ENCODE data around the gene ADAMTS15. TPM values are rescaled to one million over a fixed set of nuclear protein-coding genes. Genes with fewer than 3 reads are reported as not detected.

The ADAMTS15 gene
- total and polyA plus RNA-seq, 12 donors: 0.68 to 3.7 (median 2.2) TPM

DNA sequence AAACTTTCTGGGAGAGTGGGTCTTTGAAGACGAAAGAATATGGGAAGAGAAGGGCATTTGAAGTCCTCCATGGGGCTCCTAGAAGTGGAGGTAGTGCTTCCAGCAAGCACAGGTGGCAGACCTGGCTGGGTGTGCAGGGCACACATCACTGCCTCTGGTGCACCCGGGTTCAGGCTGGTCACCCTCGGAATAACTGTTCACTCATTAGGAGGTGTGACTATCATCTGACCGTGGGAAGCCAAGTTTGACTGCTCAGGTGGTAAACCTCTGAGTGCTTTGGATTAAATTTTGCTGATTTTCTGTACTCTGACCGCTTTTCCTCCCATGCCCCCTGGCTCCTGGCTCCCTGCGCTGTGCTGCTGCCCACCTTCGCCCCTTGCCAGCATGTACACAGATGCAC, 11.1 kb downstream of the ADAMTS15 start:
- Histone ChIP-seq H3K27me3 (no peaks in the 10 kb centered on the region), H3K27ac (no peak overlapping the region), H3K36me3 (replicated peaks in 1 of 2) (peaks cover 0 to 8% of the 10 kb centered on the region in 2 donors), H3K4me1 (replicated peaks in 1 of 2) (no peaks in the 10 kb centered on the region), H3K9me3 (replicated peaks in 1 of 3) (no peaks in the 10 kb centered on the region), H3K4me3 (no peak overlapping the region)
- WGBS, 4 donors: 86 to 93% (median 88%) methylated on average over 7 of the region's 7 CpGs
- DNase-seq: no peak
- intact Hi-C loops (cut with DNase I): no loop called here
- TF ChIP-seq, protein P1, sequence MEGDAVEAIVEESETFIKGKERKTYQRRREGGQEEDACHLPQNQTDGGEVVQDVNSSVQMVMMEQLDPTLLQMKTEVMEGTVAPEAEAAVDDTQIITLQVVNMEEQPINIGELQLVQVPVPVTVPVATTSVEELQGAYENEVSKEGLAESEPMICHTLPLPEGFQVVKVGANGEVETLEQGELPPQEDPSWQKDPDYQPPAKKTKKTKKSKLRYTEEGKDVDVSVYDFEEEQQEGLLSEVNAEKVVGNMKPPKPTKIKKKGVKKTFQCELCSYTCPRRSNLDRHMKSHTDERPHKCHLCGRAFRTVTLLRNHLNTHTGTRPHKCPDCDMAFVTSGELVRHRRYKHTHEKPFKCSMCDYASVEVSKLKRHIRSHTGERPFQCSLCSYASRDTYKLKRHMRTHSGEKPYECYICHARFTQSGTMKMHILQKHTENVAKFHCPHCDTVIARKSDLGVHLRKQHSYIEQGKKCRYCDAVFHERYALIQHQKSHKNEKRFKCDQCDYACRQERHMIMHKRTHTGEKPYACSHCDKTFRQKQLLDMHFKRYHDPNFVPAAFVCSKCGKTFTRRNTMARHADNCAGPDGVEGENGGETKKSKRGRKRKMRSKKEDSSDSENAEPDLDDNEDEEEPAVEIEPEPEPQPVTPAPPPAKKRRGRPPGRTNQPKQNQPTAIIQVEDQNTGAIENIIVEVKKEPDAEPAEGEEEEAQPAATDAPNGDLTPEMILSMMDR (IDR thresholded peaks at IDR 0.05): no peak
- no peak for TF ChIP-seq POLR2A (IDR thresholded peaks at IDR 0.05)

DNA sequence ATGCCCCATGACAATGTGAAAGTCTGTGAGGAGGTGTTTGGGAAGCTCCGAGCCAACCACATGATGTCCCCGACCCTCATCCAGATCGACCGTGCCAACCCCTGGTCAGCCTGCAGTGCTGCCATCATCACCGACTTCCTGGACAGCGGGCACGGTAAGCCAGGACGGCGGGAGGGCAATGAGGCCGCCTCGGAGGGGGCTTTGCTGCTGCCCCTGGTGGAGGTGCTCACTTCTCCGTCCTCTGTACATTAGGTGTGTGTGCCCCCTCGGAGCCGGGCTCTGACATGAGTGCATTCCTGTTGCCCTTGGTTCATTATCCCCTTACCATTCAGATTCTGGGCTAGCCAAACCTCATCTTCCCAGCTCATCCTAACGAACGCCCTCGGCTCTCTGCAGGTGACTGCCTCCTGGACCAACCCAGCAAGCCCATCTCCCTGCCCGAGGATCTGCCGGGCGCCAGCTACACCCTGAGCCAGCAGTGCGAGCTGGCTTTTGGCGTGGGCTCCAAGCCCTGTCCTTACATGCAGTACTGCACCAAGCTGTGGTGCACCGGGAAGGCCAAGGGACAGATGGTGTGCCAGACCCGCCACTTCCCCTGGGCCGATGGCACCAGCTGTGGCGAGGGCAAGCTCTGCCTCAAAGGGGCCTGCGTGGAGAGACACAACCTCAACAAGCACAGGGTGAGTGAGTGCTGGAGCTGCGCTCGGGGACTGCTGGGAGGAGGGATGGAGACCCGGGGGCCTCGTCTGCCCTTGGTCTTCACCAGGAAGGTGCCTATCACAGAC, 13.8 kb downstream of the ADAMTS15 start:
- 83 to 91% (median 88%) methylated on average over 19 to 31 of the region's 31 CpGs for WGBS, 4 donors

DNA sequence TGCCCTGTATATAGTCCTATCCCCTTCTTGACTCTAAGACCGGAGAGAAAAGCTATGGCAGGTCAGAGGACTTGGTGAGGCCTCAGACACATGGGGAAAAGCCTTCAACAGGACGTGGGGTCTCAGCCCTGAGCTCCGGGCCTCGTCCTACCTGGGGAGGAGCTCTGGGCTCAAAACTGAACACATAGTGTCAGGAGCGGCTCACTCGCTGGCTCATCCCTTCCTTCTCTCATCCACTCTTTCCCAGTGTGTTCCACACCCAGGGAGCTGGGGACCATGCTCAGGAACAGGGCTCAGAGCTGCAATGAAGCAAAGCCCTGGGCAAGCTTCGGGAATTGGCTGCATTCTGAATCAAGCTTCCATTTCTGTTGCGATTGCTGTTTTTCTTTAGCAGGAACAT, 14.5 kb downstream of the ADAMTS15 start:
- H3K27me3 ChIP-seq: no peaks in the 10 kb centered on the region
- H3K4me1 ChIP-seq (replicated peaks in 1 of 2): no peaks in the 10 kb centered on the region
- H3K27ac ChIP-seq: no peak overlapping the region
- 66 to 79% (median 75%) methylated on average over 7 to 8 of the region's 8 CpGs for WGBS, 4 donors
- intact Hi-C loops (cut with DNase I): no loop called here
- H3K36me3 ChIP-seq (replicated peaks in 1 of 2): peaks cover 0 to 8% of the 10 kb centered on the region in 2 donors
- TF ChIP-seq, protein P1 (IDR thresholded peaks at IDR 0.05): no peak
- no peak for TF ChIP-seq POLR2A (IDR thresholded peaks at IDR 0.05)
- H3K4me3 ChIP-seq: no peak overlapping the region
- H3K9me3 ChIP-seq (replicated peaks in 1 of 3): no peaks in the 10 kb centered on the region
- no peak for DNase-seq

More for the DNA sequence above, 13.8 kb downstream of the ADAMTS15 start:
- Histone ChIP-seq H3K27me3 (no peaks in the 10 kb centered on the region), H3K27ac (no peak overlapping the region), H3K9me3 (replicated peaks in 1 of 3) (no peaks in the 10 kb centered on the region), H3K4me1 (replicated peaks in 1 of 2) (no peaks in the 10 kb centered on the region), H3K36me3 (replicated peaks in 1 of 2) (peaks cover 0 to 8% of the 10 kb centered on the region in 2 donors), H3K4me3 (no peak overlapping the region)
- DNase-seq: no peak
- intact Hi-C loops (cut with DNase I): no loop called here
- no peak for TF ChIP-seq POLR2A (IDR thresholded peaks at IDR 0.05)
- TF ChIP-seq, protein P1 (IDR thresholded peaks at IDR 0.05): no peak

DNA sequence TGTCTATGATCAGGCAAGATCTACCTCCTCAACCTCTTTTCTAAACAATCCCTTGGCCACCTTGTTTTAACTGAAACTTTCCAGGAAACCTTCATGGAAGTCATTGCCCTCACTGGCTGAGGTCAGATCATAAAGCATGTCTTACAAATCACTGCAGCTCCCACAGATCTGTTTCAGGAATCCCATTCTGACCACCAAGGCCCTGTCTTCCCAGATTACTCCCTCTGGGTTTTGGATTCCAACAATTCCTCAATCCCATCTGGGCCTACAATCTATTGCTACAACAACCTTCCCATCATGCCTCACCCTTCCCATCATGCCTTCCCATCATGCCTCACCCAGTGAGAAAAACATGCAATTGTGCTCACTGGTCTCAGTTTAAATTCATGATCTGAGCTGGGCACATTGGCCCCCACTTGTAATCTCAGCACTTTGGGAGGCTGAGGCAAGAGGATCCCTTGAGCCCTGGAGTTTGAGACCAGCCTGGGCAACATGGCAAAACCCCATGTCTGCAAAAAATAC, 15.9 kb downstream of the ADAMTS15 start:
- TF ChIP-seq, protein P1 (IDR thresholded peaks at IDR 0.05): no peak
- TF ChIP-seq POLR2A (IDR thresholded peaks at IDR 0.05): no peak
- Histone ChIP-seq H3K36me3 (replicated peaks in 1 of 2) (peaks cover 0 to 8% of the 10 kb centered on the region in 2 donors), H3K4me3 (no peak overlapping the region), H3K27me3 (no peaks in the 10 kb centered on the region), H3K4me1 (replicated peaks in 1 of 2) (no peaks in the 10 kb centered on the region), H3K27ac (no peak overlapping the region), H3K9me3 (replicated peaks in 1 of 3) (no peaks in the 10 kb centered on the region)
- no peak for DNase-seq
- intact Hi-C loops (cut with DNase I): no loop called here
